DLD1 (cell line): ENCODE data around the gene SMARCC2.
"Not testable (repeated sequence)": the region's sequence is repeated elsewhere in the genome, so short reads cannot be mapped to it uniquely, and the experiment has no call there.

ENCODE experiments used
- in situ Hi-C: cut with HindIII; loops from 2 replicates; pipeline ENCODE4 v1.10.0; 2017; ENCODE audit warnings: low sequenced_read_pairs

SMARCC2 gene

GRCh38 chr12:56169229-56169759, 20.0 kb downstream of the SMARCC2 start:
- in situ Hi-C loops = no loop called here

- in situ Hi-C loops = no loop called here
Measured at GRCh38 chr12:56165369-56165768, 23.9 kb downstream of the SMARCC2 start.

- in situ Hi-C loops = no loop called here
Measured at GRCh38 chr12:56164345-56164729, 24.9 kb downstream of the SMARCC2 start.

GRCh38 chr12:56163533-56164344, 25.5 kb downstream of the SMARCC2 start:
- in situ Hi-C loops = no loop called here

- in situ Hi-C loops = no loop called here
Measured at GRCh38 chr12:56162468-56163290, 26.6 kb downstream of the SMARCC2 start.

- in situ Hi-C loops = no loop called here
Measured at GRCh38 chr12:56161690-56162351, 27.5 kb downstream of the SMARCC2 start.

GRCh38 chr12:56160894-56161689, 28.2 kb downstream of the SMARCC2 start:
- in situ Hi-C loops = no loop called here

- in situ Hi-C loops = no loop called here
Measured at GRCh38 chr12:56160193-56160763, 29.0 kb downstream of the SMARCC2 start.

- in situ Hi-C loops = no loop called here
Measured at GRCh38 chr12:56159482-56160192, 29.6 kb downstream of the SMARCC2 start.

- in situ Hi-C loops = no loop called here
Measured at GRCh38 chr12:56158926-56159461, 30.3 kb downstream of the SMARCC2 start.

- in situ Hi-C loops = no loop called here
Measured at GRCh38 chr12:56158029-56158925, 31.0 kb downstream of the SMARCC2 start, which contains the start of gene MYL6. Gene MYL6, plus strand, starts transcription at chr12:56158359. Its CDS starts 43 bp downstream, at chr12:56158402.

- in situ Hi-C loops = no loop called here
Measured at GRCh38 chr12:56157201-56158028, 31.9 kb downstream of the SMARCC2 start.

- in situ Hi-C loops = not testable (repeated sequence)
Measured at GRCh38 chr12:56156464-56157200, 32.7 kb downstream of the SMARCC2 start.

- in situ Hi-C loops = no loop called here
Measured at GRCh38 chr12:56155256-56155845, 33.9 kb downstream of the SMARCC2 start.

GRCh38 chr12:56154818-56155217, 34.5 kb downstream of the SMARCC2 start:
- in situ Hi-C loops = no loop called here

GRCh38 chr12:56154246-56154771, 35.0 kb downstream of the SMARCC2 start:
- in situ Hi-C loops = no loop called here
